22Rv1 (cell line): ENCODE data around the gene NCK2.

Experiments used
- ZFX ChIP-seq: fragments of 450-650 bp; IDR thresholded peaks from 2 replicates; pipeline ENCODE4 v1.6.1; 2017; ENCODE audit warnings: antibody characterized with exemption, borderline replicate concordance
- TF ChIP-seq, protein P1 (sequence below): fragments of 450-650 bp; IDR thresholded peaks from 2 replicates; pipeline ENCODE4 v1.5.1; 2017; ENCODE audit warnings: mild to moderate bottlenecking

DNA sequence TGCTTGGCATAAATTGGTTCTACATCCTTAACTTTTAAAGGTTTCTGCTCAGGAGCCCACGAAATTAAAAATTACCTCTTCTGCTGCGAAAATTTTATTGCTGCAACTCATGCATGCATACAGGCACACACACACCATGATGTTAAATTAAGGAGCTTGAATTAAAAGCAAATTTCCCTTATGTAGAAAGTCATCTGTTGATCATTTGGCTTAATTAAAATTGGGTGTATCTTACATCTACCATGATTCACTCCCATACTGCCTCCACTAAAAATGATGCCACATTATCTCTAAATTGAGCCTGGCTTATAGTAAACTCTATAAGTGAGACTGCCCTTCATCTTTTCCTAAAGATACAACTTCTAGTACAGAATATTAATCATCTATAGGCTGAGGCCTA lies 145.4 kb downstream of the NCK2 start:
- TF ChIP-seq, protein P1, sequence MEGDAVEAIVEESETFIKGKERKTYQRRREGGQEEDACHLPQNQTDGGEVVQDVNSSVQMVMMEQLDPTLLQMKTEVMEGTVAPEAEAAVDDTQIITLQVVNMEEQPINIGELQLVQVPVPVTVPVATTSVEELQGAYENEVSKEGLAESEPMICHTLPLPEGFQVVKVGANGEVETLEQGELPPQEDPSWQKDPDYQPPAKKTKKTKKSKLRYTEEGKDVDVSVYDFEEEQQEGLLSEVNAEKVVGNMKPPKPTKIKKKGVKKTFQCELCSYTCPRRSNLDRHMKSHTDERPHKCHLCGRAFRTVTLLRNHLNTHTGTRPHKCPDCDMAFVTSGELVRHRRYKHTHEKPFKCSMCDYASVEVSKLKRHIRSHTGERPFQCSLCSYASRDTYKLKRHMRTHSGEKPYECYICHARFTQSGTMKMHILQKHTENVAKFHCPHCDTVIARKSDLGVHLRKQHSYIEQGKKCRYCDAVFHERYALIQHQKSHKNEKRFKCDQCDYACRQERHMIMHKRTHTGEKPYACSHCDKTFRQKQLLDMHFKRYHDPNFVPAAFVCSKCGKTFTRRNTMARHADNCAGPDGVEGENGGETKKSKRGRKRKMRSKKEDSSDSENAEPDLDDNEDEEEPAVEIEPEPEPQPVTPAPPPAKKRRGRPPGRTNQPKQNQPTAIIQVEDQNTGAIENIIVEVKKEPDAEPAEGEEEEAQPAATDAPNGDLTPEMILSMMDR: no peak
- TF ChIP-seq ZFX: no peak
